ENCODE data around the gene TUBA8. TPM values are rescaled to one million over a fixed set of nuclear protein-coding genes. Genes with fewer than 3 reads are reported as not detected.

TUBA8 gene
- total RNA-seq, 1 donor from 2014 or later = 5.6 TPM

Small RNA genes within 50 kb of the gene (small RNA-seq; reads per million reads assigned to genes)
- gene AC016027.5 = not detected

Other genes starting within 250 kb of the TUBA8 start
- gene MICAL3, start 86.2 kb upstream of the TUBA8 start, total RNA-seq = 35.1 TPM
- gene PEX26, start 32.8 kb upstream of the TUBA8 start, total RNA-seq = 25.5 TPM
- gene USP18, start 39.4 kb downstream of the TUBA8 start, total RNA-seq = 9.8 TPM

All from vagina (tissue), 1 donor.